DND-41 (cell line): ENCODE results near the gene PTTG2.
"Not testable (repeated sequence)": the region's sequence is repeated elsewhere in the genome, so short reads cannot be mapped to it uniquely, and the experiment has no call there.

ENCODE experiments used
- ATAC-seq: fragments of 200-7000 bp; cut with Tn5 transposase; 3 replicates; pipeline ENCODE4 v1.9.1; 2021; ENCODE audit warnings: low read depth; ENCODE audit not compliant: insufficient read depth
- DNase-seq: peaks from one replicate; pipeline ENCODE4 v3.0.0-alpha.2; 2020
- H2AFZ ChIP-seq: 2 replicates; pipeline ENCODE4 v1.6.0; 2012; ENCODE audit warnings: low read depth, low read length
- H3K27ac ChIP-seq: 2 replicates; pipeline ENCODE4 v1.5.1; 2012; ENCODE audit warnings: low read length, inconsistent platforms
- H3K27me3 ChIP-seq: fragments of 200-600 bp; sonication (generic); 2 replicates; pipeline ENCODE4 v1.6.0; 2012; ENCODE audit warnings: low read length, mild to moderate bottlenecking, inconsistent platforms; ENCODE audit not compliant: insufficient read depth, poor library complexity
- H3K36me3 ChIP-seq: 2 replicates; pipeline ENCODE4 v1.5.1; 2012; ENCODE audit warnings: low read length, inconsistent platforms; ENCODE audit not compliant: insufficient read depth
- H3K4me1 ChIP-seq: 2 replicates; pipeline ENCODE4 v1.5.1; 2012; ENCODE audit warnings: mild to moderate bottlenecking, low read length; ENCODE audit not compliant: insufficient read depth
- H3K4me2 ChIP-seq: 2 replicates; pipeline ENCODE4 v1.6.0; 2012; ENCODE audit warnings: mild to moderate bottlenecking, moderate library complexity, low read length, inconsistent platforms; ENCODE audit not compliant: insufficient read depth
- H3K4me3 ChIP-seq, 2 experiments: fragments of 200-600 bp in 1 of 2; shearing (Covaris generic) in 1 of 2; 2 replicates each; pipeline ENCODE4 v1.5.1; 2012 to 2016; ENCODE audit warnings: inconsistent platforms in 2 of 2, low read length in 2 of 2, mild to moderate bottlenecking in 2 of 2, low read depth in 1 of 2, moderate library complexity in 1 of 2
- H3K79me2 ChIP-seq: 2 replicates; pipeline ENCODE4 v1.6.0; 2012; ENCODE audit warnings: low read length, inconsistent platforms; ENCODE audit not compliant: insufficient read depth
- H3K9ac ChIP-seq: 2 replicates; pipeline ENCODE4 v1.6.0; 2012; ENCODE audit warnings: low read depth, mild to moderate bottlenecking, inconsistent platforms, low read length, moderate library complexity
- H3K9me3 ChIP-seq: 2 replicates; pipeline ENCODE4 v1.5.1; 2012; ENCODE audit warnings: low read length, moderate library complexity, mild to moderate bottlenecking, inconsistent platforms; ENCODE audit not compliant: insufficient read depth, severe bottlenecking
- H4K20me1 ChIP-seq: 2 replicates; pipeline ENCODE4 v1.6.0; 2012; ENCODE audit warnings: low read length; ENCODE audit not compliant: insufficient read depth
- EZH2 ChIP-seq: IDR thresholded peaks from 3 replicates; pipeline ENCODE4 v1.6.1; 2012; ENCODE audit warnings: borderline replicate concordance, low read depth, mild to moderate bottlenecking, moderate library complexity, low read length, inconsistent platforms; ENCODE audit not compliant: severe bottlenecking
- TF ChIP-seq, protein P1 (sequence below): IDR thresholded peaks from 2 replicates; pipeline ENCODE4 v1.5.1; 2012; ENCODE audit warnings: borderline replicate concordance, low read length, moderate library complexity, mild to moderate bottlenecking; ENCODE audit not compliant: poor library complexity, severe bottlenecking; ENCODE audit errors: extremely low read depth

PTTG2 gene

DNA sequence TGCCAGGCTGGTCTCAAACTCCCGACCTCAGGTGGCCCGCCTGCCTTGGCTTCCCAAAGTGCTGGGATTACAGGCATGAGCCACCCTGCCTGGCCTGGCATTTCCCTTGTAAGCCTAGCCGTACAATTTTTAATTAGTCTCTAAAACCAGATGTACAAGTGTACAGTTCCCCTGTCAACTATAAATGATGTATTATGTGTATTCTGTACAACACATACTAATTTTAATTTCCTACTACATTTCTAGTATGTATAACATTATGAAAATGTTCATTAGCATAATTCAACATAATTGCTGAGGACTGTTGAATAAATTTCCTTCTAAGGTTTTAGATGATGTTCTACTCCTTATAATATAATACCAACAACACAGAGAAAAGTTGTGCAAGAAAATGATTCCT, 41.5 kb upstream of the PTTG2 start:
- Histone ChIP-seq H3K4me1 (no peaks in the 10 kb centered on the region), H3K9ac (no peak overlapping the region), H3K27me3 (no peaks in the 10 kb centered on the region), H3K36me3 (0 out of 2 replicates have a peak, but pooled peaks cover 6% of the 10 kb centered on the region), H3K27ac (no peak overlapping the region), H3K9me3 (no peaks in the 10 kb centered on the region), H3K79me2 (peaks cover 8% of the 10 kb centered on the region; the same call in 1 of the 2 replicates), H4K20me1 (0 out of 2 replicates have a peak, but pooled peaks cover 4% of the 10 kb centered on the region), H2AFZ (no peak overlapping the region), H3K4me2 (no peak overlapping the region), H3K4me3 (no peak overlapping the region)
- ATAC-seq (no peak), DNase-seq (no peak)
- TF ChIP-seq, protein P1, sequence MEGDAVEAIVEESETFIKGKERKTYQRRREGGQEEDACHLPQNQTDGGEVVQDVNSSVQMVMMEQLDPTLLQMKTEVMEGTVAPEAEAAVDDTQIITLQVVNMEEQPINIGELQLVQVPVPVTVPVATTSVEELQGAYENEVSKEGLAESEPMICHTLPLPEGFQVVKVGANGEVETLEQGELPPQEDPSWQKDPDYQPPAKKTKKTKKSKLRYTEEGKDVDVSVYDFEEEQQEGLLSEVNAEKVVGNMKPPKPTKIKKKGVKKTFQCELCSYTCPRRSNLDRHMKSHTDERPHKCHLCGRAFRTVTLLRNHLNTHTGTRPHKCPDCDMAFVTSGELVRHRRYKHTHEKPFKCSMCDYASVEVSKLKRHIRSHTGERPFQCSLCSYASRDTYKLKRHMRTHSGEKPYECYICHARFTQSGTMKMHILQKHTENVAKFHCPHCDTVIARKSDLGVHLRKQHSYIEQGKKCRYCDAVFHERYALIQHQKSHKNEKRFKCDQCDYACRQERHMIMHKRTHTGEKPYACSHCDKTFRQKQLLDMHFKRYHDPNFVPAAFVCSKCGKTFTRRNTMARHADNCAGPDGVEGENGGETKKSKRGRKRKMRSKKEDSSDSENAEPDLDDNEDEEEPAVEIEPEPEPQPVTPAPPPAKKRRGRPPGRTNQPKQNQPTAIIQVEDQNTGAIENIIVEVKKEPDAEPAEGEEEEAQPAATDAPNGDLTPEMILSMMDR, result no peak
- no peak for TF ChIP-seq EZH2

GRCh38 chr4:37922328-37922727, 37.9 kb upstream of the PTTG2 start:
- Histone ChIP-seq H3K9me3 (no peaks in the 10 kb centered on the region), H3K4me3 (no peak overlapping the region), H4K20me1 (peaks cover 14% of the 10 kb centered on the region; the same call in 1 of the 2 replicates), H3K27ac (no peak overlapping the region), H3K9ac (no peak overlapping the region), H3K4me2 (no peak overlapping the region), H3K36me3 (0 out of 2 replicates have a peak, but pooled peaks cover 6% of the 10 kb centered on the region), H3K27me3 (no peaks in the 10 kb centered on the region), H3K4me1 (no peaks in the 10 kb centered on the region), H2AFZ (no peak overlapping the region), H3K79me2 (peaks cover 13% of the 10 kb centered on the region; the same call in 1 of the 2 replicates)
- TF ChIP-seq EZH2, result no peak
- TF ChIP-seq, protein P1, result no peak
- DNase-seq (no peak), ATAC-seq (peak; percentile 50; the same call in 1 of the 3 replicates)

GRCh38 chr4:37923089-37923488, 37.1 kb upstream of the PTTG2 start:
- not testable (repeated sequence) for H3K27me3 ChIP-seq, H3K4me1 ChIP-seq, H3K79me2 ChIP-seq, DNase-seq, H3K27ac ChIP-seq, ATAC-seq, H2AFZ ChIP-seq, H3K36me3 ChIP-seq, H3K9ac ChIP-seq, H3K4me3 ChIP-seq, H3K9me3 ChIP-seq, H3K4me2 ChIP-seq
- H4K20me1 ChIP-seq, result peaks cover 19% of the 10 kb centered on the region; the same call in 1 of the 2 replicates

DNA sequence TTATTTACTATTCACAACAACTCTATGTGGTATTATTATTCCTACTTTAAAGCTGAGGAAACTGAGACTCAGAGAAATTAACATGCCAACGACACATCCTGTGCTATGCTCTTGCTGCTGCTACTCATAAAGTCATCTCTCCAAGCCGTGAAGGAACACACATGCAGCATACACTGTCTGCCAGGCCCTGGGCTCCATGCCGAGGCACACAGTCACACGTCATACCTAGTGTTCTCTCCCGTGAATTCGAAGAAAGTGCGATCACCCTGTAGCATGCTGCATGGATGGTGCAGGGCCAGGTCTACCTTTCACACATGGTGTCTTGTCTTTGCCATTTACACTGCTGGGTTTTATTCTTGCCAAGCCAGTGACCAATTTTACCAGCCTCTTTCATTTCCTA, 35.3 kb upstream of the PTTG2 start:
- no peak for ATAC-seq
- no peaks in the 10 kb centered on the region for H3K9me3 ChIP-seq
- H3K79me2 ChIP-seq, result peaks cover 9% of the 10 kb centered on the region; the same call in 1 of the 2 replicates
- TF ChIP-seq, protein P1, result no peak
- TF ChIP-seq EZH2, result no peak
- no peak overlapping the region for H3K9ac ChIP-seq
- H3K4me2 ChIP-seq, result no peak overlapping the region
- 0 out of 2 replicates have a peak, but pooled peaks cover 6% of the 10 kb centered on the region for H3K36me3 ChIP-seq
- H4K20me1 ChIP-seq, result peaks cover 19% of the 10 kb centered on the region; the same call in 1 of the 2 replicates
- H3K4me1 ChIP-seq, result no peaks in the 10 kb centered on the region
- H3K27ac ChIP-seq, result no peak overlapping the region
- H3K4me3 ChIP-seq, result no peak overlapping the region
- H3K27me3 ChIP-seq, result no peaks in the 10 kb centered on the region
- no peak for DNase-seq
- no peak overlapping the region for H2AFZ ChIP-seq
